SK-MEL-5 (cell line): ENCODE results near the gene RORB. TPM values are rescaled to one million over a fixed set of nuclear protein-coding genes. Genes with fewer than 3 reads are reported as not detected.

Experiments used
- DNase-seq: peaks from one replicate; pipeline ENCODE4 v3.0.0-alpha.2; 2016; ENCODE audit warnings: low read depth, low spot score
- in situ Hi-C: cut with HindIII; loops from 2 replicates; pipeline ENCODE4 v1.10.0; 2016; ENCODE audit warnings: low sequenced_read_pairs, high pct_unique_total_duplicates, low pct_unique_long_range_greater_than_20kb
- polyA plus RNA-seq, 2 experiments: library from polyadenylated mRNA; depleted of rRNA; stranded (reverse); fragments of >200 nt; gene quantifications; 2 replicates each; pipeline ENCODE4 v1.2.3, GENCODE V29; 2015
- total RNA-seq: library from RNA; depleted of rRNA; stranded (reverse); fragments of >200 nt; shearing (Covaris generic); gene quantifications from 2 replicates; pipeline ENCODE4 v1.2.3, GENCODE V29; 2014; rRNA removed

Gene RORB
- total RNA-seq = not detected in 2 replicates
- polyA plus RNA-seq (2015; cell fraction: cytosol; rRNA removed) = 0.20 TPM in 1 of 2 replicates, not detected in the other
- polyA plus RNA-seq (2015; cell fraction: nucleus; rRNA removed) = not detected in 2 replicates

GRCh38 chr9:74496819-74497747 is at the start of gene RORB:
RORB (plus strand) TSS chr9:74497335; CDS start chr9:74497977, 642 bp downstream.
- in situ Hi-C loops = no loop called here
- DNase-seq = peak; percentile 57

GRCh38 chr9:74447451-74448193 is 49.5 kb upstream of the RORB start:
- in situ Hi-C loops = no loop called here
- no peak for DNase-seq

DNA sequence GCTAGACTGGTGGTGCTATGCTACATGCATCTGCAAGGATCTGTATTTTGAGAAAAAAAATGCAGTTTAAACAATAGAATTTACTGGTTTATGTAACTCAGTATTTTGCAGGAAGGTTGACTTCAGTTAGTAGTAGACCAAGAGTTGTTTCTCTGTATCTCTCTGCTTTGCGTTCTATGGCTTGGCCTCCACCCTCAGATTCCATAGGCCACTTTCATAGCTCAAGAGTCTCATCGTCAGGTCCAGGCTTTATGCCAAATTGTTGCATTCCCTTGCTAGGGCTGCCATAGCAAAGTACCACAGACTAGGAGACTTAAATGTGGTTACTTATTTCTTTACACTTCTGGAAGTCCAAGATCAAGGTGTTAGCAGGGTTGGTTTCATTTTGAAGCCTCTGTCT is 48.1 kb upstream of the RORB start:
- no peak for DNase-seq
- in situ Hi-C loops = no loop called here

DNA sequence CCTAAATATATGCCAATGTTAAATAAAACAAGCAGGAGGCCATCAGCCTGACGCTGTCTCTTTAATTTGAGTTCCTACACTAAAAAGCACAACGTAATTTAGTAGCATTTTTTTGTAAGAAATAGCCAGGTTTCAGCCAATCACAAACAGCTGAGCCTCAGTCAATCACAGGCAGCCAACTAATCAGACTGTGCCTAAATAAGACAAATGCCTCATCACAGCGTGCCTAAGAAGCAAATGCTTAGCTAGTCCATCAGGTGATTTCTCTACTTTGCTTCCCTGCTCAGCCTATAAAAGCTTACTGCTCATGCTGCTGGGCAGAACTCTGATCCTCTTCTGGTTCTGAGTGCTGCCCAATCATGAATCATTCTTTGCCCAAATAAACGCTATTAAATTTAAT is 38.3 kb upstream of the RORB start:
- peak; percentile 14 for DNase-seq
- in situ Hi-C loops = no loop called here

DNA sequence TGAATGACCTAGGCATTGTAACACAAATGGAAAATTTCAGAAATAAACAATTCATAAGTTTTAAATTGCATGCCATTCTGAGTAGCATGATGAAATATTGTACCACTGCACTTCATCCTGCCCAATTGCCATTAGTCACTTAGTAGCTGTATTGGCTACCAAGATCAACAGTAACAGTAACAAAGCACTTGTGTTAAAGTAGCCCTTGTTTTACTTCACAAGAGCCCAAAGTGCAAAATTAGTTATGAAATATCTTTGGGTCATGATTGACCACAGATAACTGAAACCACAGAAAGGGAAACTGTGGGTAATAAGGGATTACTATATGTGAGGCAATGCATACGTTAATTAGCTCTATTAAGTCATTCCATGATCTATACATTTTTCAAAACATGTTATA is 33.3 kb upstream of the RORB start:
- in situ Hi-C loops = no loop called here
- DNase-seq = no peak

DNA sequence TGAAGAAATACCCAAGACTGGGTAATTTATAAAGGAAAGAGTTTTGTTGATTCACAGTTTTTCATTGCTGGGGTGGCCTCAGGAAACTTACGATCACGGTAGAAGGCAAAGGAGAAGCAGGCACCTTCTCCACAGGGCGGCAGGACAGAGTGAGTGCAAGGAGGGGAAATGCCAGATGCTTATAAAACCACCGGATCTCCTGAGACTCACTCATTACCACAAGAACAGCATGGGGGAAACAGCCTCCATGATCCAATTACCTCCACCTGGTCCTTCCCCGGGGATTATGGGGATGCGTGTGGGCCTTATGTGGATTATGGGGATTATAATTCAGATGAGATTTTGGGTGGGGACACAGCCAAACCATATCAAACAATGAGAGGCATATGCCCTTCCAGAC is 18.5 kb upstream of the RORB start:
- no peak for DNase-seq
- in situ Hi-C loops = no loop called here

DNA sequence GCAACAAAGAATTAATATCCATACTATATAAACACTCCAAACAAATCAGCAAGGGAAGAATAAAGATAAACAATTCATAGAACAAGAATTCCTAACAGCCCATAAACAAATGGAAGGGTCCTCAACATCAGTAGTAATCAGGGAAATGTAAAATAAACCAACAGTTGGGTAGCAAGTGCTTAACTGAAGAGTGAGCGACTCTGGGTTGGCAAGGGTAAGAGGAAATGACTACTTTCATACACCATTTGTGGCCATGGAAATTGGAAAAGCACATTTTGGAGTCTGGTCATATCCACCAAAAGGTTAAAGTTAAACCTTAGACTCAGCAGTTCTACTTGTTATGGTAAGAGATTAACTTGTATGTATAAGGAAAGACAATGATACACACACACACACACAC is 17.4 kb upstream of the RORB start:
- in situ Hi-C loops = no loop called here
- DNase-seq = no peak

DNA sequence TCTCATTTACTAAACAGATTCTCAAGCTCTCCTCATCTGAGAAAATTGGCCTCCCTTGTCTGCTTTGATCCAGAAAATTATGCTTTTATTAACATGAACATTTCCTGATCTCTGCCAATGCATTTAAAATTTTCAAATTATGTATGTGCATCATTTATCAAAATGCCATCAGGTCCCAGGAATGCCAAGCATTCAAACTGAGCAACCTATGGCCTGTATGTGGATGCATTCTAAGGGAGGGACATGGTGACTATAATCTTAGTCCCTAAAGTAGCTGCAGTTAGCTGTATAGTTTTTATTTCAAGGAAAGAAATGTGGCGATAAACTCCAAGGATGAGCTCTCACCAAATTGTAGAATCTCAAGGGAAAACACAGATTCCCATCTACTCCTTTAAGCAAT is 9.7 kb upstream of the RORB start:
- DNase-seq = no peak
- in situ Hi-C loops = no loop called here

GRCh38 chr9:74493512-74493911 is 3.6 kb upstream of the RORB start:
- DNase-seq = no peak
- in situ Hi-C loops = no loop called here

DNA sequence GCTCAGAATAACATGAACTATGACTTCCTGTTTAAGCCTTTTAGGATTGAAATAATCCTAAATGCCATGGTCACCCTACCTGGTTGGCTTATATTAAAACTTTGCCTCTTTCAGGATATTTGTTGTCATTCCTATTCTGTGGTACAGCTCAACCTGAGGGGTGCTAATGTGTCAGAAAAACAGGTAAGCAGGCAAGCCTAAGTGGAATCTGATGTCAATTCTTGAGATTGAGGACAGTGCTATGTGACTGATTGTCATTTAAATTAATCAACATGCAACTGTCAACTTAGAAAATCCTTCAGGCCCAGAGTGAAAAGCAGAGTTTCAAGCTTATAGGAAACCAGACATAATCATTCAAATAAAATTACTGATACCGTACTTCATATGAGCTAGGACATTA is 2.6 kb upstream of the RORB start:
- DNase-seq = no peak
- in situ Hi-C loops = no loop called here

GRCh38 chr9:74496406-74496805 is 729 bp upstream of the RORB start:
- in situ Hi-C loops = no loop called here

GRCh38 chr9:74497748-74498620 is 849 bp downstream of the RORB start:
- in situ Hi-C loops = no loop called here
- DNase-seq = no peak

More at GRCh38 chr9:74496406-74496805, 729 bp upstream of the RORB start:
- no peak for DNase-seq

- in situ Hi-C loops = no loop called here
- no peak for DNase-seq
These were observed 1.5 kb downstream of the RORB start for GRCh38 chr9:74498621-74499095.

DNA sequence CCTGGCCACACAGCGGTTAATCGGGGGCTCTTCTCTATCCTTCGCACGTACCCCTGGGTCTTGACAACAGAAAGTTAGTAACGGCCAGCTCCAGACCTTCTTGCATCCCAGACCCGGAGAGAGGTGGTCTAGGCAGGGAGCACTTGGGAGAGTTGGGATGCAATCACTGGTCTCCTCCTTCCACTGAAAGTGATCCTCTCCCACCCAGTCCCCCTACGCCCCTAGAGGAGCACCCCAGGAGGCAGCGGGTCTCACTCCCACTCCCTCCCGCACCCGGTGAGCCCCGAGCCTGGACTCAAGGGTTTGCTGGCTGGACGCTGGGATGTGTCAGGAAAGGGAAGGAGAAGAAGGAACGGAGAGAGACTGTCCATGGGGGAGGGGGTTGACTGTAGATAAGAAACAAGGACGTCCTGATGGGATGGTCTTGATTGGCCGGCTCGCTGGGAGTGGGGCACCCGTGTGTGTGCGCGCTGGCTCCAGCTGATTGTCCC is 2.0 kb downstream of the RORB start:
- in situ Hi-C loops = no loop called here
- DNase-seq = no peak

- in situ Hi-C loops = no loop called here
- DNase-seq = no peak
These were observed 2.8 kb downstream of the RORB start for GRCh38 chr9:74499770-74500583.

DNA sequence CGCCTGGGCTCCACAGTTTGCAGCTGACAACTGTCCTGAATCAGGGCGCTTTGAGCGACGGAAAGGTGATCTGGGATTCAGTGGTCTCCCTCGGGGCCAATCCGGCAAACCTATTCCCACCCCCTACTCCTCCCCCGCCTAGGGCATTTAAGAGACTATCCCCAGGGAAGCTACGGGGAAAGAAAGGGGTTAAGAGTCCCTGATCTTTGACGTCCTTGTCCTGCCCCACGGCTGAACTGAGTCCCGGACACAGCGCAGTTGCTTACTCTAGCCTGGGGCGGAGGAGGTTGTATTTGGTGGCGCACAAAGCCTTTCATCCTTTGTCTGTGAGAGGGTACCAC is 3.4 kb downstream of the RORB start:
- DNase-seq = no peak
- in situ Hi-C loops = no loop called here

DNA sequence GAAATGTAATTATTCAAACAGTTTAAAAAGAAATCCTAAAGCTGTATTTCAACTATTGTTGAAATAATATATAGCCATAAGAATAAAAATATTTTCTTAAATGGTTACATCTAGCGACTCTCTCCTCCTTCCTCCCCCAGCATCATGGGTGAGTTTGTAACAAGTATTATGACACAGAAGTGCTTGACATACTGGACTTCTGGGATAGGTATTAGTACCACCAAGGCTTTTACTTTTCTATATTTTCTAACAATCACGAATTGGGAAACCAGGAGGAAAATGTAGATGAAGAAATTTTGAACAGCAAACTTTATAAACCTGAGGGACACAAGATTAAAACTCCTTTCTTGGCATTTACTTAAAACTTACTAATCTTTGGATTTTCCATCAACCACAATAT is 4.4 kb downstream of the RORB start:
- no peak for DNase-seq

More for the DNA sequence above, 4.4 kb downstream of the RORB start:
- in situ Hi-C loops = no loop called here
